Measurements from ENCODE around the gene SLC16A12. TPM values are rescaled to one million over a fixed set of nuclear protein-coding genes. Genes with fewer than 3 reads are reported as not detected.
A peak's percentile ranks its signal among the peaks of the same experiment; 100 is the strongest.
"Not testable (repeated sequence)": the region's sequence is repeated elsewhere in the genome, so short reads cannot be mapped to it uniquely, and the experiment has no call there.

Gene SLC16A12
- total RNA-seq, 1 experiment from 2014 or later: 1.0 TPM

DNA sequence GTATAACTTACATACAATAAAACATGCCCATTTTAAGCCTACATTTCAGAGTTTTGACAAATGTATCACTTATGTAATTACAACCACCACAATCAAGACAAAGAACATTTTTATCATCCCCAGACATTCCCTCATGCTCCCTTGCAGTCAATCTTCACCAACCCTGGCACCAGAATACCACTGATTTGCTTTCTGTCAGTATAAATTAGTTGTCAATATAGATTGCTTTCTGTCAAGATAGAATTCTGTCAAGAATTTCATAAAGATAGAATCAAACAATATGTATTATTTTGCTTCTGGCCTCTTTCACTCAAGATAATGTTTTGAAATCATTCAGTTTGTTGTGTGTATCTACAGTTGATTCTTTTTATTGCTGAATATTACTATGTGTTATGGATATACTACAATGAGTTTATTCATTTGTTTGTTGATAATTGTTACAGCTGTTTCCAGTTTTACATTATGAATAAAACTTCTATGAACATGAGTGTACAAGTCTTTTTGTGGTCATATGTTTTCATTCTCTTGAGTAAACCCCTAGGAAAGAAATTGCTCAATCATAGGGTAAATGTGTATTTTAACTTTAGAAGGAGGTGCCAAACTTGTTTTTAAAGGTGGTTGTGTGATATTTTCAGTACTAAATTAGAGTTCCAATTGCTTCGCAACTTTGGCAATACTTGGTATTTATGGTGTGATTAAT is 64.1 kb downstream of the SLC16A12 start:
- DNase-seq (ENCODE audit: low read depth): no peak

DNA sequence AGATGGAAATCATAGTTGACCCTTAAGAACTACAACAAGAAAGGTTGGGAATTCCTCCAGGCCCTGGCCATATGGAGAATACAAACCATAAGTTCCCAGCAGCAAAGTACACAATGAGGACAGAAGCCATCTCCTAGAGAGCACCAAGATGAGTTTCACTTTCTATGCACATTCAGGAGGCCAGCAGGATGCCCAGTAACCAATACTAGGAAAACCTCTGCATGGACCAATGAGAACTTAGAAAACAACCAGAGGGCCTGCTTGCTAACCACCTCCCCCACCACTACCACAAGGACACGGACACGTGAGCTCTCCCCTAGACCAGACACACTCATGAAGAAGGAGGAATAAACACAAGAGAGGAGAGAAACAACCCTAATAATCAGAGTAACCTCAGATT is 64.8 kb downstream of the SLC16A12 start:
- DNase-seq (ENCODE audit: low read depth): peak; percentile 40

DNA sequence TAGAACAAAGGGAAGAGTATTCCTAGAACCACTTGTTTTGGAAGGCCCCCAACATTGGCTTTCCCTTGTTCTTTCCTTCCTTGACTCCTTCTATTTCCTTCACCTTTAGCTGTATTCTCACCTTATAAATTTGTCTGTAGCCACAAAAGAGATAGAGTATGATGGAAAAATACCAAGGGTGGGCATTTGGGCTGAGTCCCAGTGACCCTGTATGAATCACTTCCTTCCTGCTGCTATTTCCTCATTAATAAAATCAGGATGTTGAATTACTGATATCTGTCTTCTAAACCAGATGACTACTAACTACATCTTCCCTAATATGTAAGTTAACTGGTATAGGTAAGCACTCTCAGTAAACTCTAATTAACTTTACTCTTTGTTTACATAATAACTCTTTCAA is 65.9 kb downstream of the SLC16A12 start:
- DNase-seq (ENCODE audit: low read depth): peak; percentile 47

DNA sequence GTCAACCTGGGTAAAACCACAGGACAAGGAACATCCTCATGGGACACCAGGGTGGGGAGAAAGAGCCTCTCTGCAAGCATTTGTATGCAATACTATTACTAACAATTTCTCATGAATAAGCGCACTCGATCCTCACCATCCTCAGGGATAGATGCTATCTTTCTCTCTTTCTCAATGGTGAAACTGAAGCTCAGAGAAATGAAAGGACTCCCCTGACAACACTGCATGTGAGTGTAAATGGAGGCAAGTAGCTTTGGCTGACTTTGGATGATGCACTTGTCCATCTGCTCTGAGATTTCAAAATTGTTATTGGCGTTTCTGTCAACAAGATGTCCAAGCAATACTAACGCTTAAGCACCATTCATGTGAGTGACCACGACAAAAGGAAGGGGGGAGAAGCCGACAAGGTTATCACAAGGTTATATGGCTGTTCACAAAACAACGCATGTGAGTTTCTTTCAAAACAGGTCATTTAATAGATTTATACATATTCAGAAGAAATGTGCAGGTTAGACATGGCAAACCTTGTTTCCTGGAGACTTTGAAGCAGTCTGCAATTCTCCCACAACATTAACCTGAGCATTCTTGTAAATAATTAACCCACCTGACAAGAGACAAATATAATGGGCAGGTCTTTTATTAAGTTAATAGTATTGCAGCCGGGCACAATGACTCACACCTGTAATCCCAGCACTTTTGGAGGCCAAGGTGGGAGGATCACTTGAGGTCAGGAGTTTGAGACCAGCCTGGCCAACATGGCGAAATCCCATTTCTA is 67.0 kb downstream of the SLC16A12 start:
- DNase-seq (ENCODE audit: low read depth): no peak

DNA sequence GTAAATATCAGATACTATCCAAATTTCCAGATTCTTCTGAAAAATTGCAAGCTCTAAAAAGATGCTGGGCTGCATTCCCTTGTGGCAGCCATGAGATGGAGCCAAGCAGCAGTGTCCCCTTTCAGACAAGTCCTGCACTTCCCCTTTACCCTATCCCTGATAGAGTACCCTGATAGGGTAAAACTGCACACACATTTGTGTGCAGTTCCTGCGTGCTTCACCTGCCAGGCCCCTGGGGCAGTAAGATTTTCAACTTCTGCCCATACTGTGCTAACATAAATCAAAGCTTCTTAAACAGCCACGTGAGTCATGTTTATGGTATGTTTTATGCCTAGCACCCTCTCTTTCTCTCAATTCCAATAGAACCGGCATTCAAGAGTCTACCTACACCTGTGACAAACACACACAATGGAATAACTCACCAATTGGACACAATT is 68.8 kb downstream of the SLC16A12 start:
- DNase-seq (ENCODE audit: low read depth): peak; percentile 75

DNA sequence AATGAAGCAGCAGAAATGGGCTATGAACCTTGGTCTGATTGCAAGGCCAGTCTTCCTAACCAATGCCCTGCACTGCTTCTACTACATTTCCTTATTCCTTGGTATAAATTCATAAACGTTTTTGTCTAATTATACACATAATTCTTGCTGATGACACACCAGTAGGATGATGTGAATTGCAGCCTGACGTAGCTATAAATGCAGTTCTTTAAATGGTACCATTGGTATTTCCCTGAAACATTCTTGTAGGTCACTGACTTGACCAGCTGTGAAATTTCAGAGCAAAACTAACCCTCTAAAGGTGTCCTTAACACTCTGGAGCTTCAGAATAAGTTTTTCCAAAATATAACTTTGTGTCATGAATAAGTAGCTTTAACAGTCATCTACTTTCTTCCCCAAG is 70.2 kb downstream of the SLC16A12 start:
- DNase-seq (ENCODE audit: low read depth): no peak

DNA sequence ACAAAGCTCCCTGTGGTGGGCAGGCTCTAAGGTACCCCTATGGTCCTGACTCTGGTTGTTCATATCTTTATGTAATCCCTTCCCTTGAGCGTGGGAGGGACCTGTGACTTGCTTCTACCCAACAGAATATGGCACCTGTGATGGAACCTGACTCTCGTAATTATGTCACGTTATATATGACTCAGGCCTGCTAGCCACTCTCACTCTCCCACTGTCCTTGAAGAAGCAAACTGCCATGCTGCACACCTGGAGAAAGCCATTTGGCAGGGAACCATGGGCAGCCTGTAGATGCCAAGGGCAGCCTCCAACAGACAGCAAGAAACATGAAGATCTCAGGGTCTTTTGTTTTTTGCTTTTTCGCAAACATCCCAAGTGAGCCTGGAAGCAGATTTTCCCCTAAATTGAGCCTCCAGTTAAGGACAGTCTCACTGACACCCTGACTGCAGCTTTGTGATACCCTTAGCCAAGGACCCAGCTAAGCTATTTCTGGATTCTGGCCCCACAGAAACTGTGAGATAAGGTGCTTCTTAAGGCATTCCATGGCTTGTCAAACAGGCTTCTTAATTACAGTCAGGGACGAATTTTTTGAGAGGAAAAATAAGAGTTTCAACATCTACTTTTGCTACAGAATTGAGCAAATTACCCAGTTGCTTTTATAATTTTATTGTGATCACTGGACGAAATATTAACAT is 71.4 kb downstream of the SLC16A12 start:
- no peak for DNase-seq (ENCODE audit: low read depth)

DNA sequence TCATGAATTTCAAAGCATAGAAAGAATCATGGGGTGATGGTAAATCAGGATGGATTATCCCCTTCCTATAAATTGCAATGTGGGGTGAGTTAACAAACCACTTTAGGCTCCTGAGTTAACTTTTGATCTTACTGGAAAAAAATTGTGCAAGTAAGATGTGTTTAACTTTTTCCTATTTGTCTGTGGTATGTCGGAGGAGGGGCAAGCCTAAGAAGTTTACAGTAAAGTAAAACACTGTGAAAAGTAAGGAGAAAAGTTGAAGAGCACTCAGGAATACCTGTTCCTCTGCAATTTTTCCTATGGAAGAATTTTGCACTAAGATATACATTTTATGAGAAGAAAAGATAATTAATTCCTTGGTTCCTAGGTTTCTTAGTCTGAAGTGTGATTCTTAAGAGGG is 76.6 kb downstream of the SLC16A12 start:
- DNase-seq (ENCODE audit: low read depth): peak; percentile 41

DNA sequence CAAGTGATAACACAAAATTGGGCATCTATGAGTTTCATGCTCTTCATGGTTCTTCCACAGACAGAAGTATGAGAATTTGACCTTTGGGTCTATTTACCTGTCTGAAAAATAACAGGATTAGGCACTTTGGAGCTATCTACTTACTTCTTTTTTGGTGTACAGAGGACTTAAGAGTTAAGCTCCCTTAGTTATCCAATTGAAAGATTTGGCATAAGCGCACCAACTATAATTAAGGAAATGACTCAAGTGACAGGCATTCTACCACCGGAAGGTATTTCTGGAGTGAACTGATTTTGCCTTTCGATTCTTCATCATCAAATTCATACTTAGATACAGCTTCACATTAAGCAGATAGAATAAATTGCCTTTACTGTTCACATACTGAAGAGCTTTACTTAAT is 77.1 kb downstream of the SLC16A12 start:
- peak; percentile 90 for DNase-seq (ENCODE audit: low read depth)

DNA sequence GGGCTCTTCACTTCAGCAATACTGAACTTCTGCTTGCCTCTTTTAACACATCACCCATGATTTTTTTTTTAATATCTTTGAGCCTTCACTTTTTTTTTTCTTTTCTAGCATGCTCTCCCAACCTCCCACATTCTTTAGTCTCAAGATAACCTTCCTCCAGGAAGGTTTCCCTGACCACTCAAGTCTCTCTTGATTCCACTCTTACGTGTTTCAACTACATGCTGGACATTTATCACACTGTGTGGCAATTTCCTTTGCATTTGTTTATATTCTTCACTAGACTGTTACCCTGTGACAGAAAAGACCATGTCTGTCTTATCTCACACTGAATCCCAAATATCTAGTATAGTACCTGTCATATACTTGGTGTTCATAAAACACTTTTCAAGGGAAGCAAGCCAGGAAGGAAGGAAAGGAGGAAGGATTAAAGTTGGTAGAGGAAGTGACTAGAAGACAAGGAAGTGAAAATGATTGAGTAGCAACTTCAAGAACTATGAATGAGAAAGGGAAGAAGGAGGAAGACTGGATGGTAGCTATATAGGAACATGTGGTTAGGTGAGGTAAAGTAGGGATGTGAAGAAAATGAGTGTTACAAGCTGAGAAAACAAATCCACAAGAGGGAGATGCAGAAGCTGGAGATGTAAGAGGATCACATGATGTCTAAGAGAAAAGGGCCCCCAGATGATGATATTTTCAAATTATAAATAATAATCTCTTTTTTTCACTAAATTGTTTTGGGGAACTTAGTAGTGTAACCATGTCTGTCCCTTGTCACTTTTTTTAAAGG is 80.6 kb downstream of the SLC16A12 start:
- no peak for DNase-seq (ENCODE audit: low read depth)

DNA sequence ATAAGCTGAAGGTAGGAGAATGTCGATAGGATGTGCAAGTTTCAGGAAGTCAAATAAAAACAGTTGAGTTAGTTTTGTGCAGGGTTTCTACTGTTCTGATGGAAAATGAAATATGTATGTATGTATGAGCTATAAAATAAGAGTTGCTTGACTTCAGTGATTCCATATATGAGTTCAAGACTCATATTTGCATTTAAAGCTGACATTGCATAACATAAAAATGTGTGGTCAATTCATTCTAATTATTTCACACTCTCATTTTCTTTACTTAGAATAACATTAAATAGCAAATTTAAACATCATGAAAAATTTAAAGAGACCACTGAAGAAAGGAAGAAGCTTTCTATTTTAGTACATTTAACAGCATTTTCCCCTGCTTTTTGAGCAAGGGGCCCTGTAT is 83.2 kb downstream of the SLC16A12 start:
- DNase-seq (ENCODE audit: low read depth): no peak

DNA sequence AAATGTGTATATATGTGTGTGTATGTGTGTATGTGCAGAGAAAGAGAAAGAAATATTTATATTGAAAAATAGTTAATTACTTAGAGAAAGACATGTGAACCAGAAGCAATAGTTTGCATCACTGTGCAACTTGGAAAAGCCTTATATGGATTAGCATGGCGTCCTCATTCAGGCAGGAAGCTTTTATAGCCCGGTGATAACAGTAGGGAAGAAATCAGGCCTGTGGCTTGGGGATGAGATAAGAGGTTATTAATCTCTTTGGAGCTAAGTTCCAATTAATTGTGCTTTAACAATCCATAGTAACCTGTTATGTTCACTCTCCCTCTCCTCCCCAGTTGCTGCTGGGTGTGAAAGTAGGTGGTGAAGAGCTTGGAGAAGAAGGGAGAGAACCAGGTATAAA is 84.5 kb downstream of the SLC16A12 start:
- DNase-seq (ENCODE audit: low read depth): no peak

DNA sequence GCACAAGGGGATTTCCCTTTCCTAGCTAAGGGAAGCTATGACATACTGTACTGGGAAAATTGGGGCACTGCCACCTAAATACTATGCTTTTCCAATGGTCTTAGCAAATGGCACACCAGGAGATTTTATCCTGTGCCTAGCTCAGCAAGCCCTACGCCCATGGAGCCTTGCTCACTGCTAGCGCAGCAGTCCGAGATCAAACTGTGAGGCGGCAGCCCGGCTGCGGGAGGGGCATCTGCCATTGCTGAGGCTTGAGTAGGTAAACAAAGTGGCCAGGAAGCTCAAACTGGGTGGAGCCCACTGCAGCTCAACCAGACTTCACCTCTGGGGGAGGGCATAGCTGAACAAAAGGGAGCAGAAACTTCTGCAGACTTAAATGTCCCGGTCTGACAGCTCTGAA is 90.6 kb downstream of the SLC16A12 start:
- DNase-seq (ENCODE audit: low read depth): not testable (repeated sequence)

DNA sequence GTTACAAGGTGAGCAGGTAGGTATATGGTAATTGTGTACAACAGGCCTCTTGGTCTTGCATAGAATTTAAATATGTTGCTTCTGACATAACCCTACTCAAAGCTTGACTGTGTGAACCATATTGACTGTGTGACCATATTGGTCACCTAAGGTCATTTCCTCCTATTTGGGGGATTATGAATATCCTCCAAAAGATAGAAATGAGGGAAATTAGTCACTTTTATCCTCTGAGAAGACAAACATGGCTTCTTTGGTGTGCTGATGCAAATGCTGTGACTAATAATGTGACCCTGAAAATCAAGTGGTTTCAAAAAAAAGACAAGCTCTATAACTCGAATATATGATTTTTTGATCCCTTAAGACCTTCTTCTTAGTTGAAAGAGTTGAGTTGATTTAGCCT is 93.1 kb downstream of the SLC16A12 start:
- no peak for DNase-seq (ENCODE audit: low read depth)

DNA sequence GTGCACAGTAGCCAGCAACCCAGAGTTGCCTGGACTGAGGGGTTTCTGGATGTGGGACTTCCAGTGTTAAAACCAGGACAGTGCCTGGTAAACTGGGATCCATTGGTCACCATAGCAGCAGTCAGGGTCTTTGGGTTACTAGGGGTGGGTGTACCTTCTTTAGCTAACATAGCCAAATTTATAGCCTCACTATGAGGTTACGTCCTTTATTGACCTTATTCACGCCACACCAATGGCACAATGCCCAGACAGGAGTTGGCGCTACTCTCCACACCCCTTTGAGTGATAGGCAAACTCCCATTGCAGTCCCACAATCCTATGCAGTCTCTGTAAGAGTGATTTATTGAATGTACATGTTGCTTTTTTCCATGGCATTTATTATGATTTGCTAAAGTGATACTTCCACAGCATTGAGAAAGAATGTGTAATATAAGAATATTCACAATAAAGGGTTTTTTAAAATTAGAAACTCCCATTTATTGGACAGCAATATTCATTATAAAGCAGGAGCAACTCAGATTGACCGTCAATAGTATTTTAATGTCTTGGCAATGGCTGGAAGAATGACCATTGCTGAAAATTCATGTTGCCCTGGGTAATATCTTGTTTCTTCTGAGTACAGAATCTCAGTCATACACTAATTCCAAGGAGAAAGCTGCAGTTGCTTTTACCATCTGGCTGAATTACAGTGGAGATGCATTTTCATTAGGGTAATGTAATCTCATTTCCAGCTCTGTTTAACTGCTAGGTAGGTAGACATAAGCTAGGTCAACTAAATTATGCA is 95.0 kb downstream of the SLC16A12 start:
- no peak for DNase-seq (ENCODE audit: low read depth)

DNA sequence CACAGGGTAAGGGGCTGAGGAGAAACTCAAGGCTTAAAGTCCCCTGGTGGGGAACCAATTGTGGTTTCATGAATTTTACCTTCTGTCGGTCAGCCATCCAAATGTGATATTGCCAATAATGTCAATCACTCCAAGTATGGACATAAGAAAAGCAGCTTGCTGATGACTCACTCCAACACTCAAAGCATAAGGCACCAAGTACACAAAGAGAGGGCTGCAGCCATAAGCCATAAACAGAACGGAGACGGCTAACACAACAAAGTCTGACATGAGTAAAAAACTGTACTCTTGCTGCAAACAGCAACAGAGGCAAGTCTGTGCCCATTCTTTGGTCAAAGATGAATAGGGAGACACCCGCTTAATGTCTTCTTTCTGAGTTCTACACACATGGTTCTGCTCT is 96.9 kb downstream of the SLC16A12 start:
- no peak for DNase-seq (ENCODE audit: low read depth)

DNA sequence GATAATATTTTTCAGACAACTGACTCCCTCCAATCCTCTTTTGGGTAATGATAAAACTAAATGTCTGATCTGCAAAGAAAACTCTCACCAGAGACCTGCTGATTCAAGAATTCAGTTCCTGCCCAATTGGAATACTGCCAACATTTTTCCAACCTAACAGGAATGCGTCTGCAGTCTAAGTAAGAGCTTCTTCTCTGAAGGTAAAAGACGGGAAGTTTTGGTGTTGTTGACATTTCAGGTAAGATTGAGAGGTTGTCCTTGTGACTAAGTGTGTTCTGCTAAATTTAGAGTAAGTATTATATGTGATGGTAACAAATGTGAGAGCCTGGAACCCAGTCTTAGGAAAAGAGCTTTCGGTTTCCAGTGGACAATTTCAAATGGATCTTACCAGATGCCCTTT is 103.4 kb downstream of the SLC16A12 start:
- peak; percentile 73 for DNase-seq (ENCODE audit: low read depth)

DNA sequence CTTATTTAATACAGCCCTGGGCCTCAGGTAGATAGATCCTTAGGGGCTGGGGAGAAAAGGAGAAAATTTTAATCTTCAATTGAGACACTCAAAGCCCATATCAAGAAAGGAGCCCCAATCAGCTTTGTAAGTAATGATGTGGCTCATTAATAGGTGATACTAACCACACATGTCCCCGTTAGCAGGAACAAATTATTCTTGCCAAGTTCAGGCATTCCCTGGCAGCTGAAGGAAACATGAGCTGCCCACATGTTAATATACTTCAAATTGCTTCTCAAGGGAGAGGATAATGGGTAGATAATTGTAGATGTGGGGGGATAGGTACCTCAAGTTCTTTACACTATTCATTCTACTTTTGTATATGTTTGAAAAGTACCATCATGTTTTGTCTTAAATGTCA is 106.5 kb downstream of the SLC16A12 start:
- no peak for DNase-seq (ENCODE audit: low read depth)

DNA sequence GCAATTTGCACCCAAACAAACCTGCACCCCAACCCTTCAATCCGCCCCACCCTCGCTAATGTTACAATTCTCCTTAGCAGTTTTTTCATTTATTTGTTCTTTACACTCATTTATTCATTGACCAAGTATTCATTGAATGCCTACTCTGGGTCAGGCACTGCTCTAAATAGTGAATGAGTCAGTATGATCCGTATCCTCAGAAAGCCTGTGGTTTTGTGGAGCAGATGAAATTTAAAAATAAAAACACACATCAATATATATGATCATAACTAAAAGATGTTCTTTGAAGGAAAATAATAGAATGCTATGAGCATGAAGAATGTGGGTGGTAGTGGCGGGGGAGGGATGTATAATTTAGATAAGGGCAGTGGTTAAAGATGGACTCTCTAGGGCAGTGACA is 107.8 kb downstream of the SLC16A12 start:
- DNase-seq (ENCODE audit: low read depth): peak; percentile 66

DNA sequence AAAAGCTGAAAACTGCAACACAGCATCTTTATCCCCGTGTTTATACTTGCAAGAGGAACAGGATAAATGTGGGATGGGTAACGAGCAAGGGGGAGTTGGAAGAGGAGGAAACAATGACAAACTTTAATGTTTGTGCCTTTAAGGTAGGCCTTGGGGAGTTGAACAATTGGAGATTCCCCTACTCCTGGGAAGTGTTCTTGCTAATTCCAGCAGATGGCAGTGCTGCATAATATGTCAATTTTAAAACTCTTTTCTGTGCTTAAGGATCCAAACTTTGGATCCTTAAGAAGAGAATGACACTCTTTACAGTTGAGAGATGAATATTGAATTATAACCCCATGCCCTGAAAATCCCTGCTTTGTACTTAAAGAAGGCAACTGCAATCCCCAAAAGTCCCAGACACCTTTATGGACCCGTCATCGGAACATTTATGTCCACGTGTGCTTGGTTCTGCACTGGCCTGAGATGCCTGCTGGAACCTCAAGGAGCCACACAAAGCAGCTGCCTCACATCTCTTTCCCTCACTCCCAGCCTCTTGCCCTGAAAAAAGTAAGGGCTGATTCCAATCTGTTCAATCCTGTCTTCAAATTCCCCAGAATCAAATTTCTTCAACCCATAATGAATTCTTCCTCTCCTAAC is 109.0 kb downstream of the SLC16A12 start:
- peak; percentile 65 for DNase-seq (ENCODE audit: low read depth)

DNA sequence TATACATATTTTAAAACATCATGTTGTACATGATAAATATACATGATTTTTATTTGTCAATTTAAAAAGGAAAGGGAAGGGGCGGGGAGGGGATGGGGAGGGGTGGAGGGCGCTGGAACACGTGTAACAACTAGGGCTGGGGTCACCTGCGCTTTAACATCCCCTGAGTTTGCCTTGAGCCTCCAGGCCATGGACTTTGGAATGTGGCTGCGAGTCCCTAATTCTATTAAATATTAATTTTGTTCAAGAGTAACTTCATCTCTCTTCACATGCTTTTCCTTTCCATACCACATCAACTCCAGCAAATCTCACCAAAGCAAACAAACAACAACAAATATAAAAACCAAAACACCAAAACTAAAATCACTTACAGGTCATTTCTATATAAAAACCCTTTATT is 110.4 kb downstream of the SLC16A12 start:
- DNase-seq (ENCODE audit: low read depth): no peak

All from M059J (cell line).